Keratinocyte (primary cell): ENCODE measurements around the gene SLC8A1. TPM values are rescaled to one million over a fixed set of nuclear protein-coding genes. Genes with fewer than 3 reads are reported as not detected.

Source experiments
- DNase-seq: peaks from one replicate; pipeline ENCODE4 v3.0.0-alpha.2; 2011; ENCODE audit warnings: low read depth, missing footprints, low spot score
- FAIRE-seq: peaks from 2 replicates; lab custom pipeline; 2011; peaks lifted over from hg19 to GRCh38; lab: Jason Lieb, UNC
- H2AFZ ChIP-seq: 2 replicates; pipeline ENCODE4 v1.6.0; 2012; ENCODE audit warnings: low read length, control low read depth, inconsistent platforms; ENCODE audit not compliant: control insufficient read depth
- H3K27ac ChIP-seq: 2 replicates; pipeline ENCODE4 v1.5.1; 2011; ENCODE audit warnings: low read length; ENCODE audit not compliant: control insufficient read depth, insufficient read depth
- H3K27me3 ChIP-seq: 3 replicates; pipeline ENCODE4 v1.6.0; 2011; ENCODE audit warnings: low read length; ENCODE audit not compliant: control insufficient read depth, insufficient read depth; ENCODE audit errors: extremely low read depth
- H3K36me3 ChIP-seq, 2 experiments: 2 replicates in 1 of 2; 3 replicates in 1 of 2; pipeline ENCODE4 v1.5.1; 2011; ENCODE audit warnings: low read length in 2 of 2, mild to moderate bottlenecking in 1 of 2; ENCODE audit not compliant: control insufficient read depth in 2 of 2, insufficient read depth in 2 of 2; ENCODE audit errors: extremely low read depth in 1 of 2
- H3K4me1 ChIP-seq: 3 replicates; pipeline ENCODE4 v1.5.1; 2011; ENCODE audit warnings: low read length; ENCODE audit not compliant: control insufficient read depth, insufficient read depth; ENCODE audit errors: extremely low read depth
- H3K4me2 ChIP-seq: 3 replicates; pipeline ENCODE4 v1.6.0; 2011; ENCODE audit warnings: low read depth, low read length; ENCODE audit not compliant: control insufficient read depth, insufficient read depth; ENCODE audit errors: extremely low read depth
- H3K4me3 ChIP-seq, 3 experiments: fragments of 200-600 bp in 1 of 3; sonication (generic) in 1 of 3; 2 replicates in 2 of 3; 3 replicates in 1 of 3; pipeline ENCODE4 v1.5.1; 2011 to 2016; ENCODE audit warnings: low read length in 3 of 3, mild to moderate bottlenecking in 3 of 3, control low read depth in 2 of 3, inconsistent platforms in 1 of 3, low read depth in 1 of 3, mixed read lengths in 1 of 3, mixed run types in 1 of 3, moderate library complexity in 1 of 3; ENCODE audit not compliant: control insufficient read depth in 2 of 3, insufficient read depth in 2 of 3; ENCODE audit errors: extremely low read depth in 1 of 3
- H3K79me2 ChIP-seq: 2 replicates; pipeline ENCODE4 v1.6.0; 2012; ENCODE audit warnings: low read length; ENCODE audit not compliant: control insufficient read depth, insufficient read depth
- H3K9ac ChIP-seq: 3 replicates; pipeline ENCODE4 v1.6.0; 2011; ENCODE audit warnings: low read length; ENCODE audit not compliant: control insufficient read depth, insufficient read depth; ENCODE audit errors: extremely low read depth
- H3K9me1 ChIP-seq: 3 replicates; pipeline ENCODE4 v1.6.0; 2011; ENCODE audit warnings: low read length; ENCODE audit not compliant: control insufficient read depth, insufficient read depth; ENCODE audit errors: extremely low read depth
- H3K9me3 ChIP-seq: 2 replicates; pipeline ENCODE4 v1.5.1; 2012; ENCODE audit warnings: low read depth, low read length; ENCODE audit not compliant: control insufficient read depth
- H4K20me1 ChIP-seq: 3 replicates; pipeline ENCODE4 v1.6.0; 2011; ENCODE audit warnings: low read length; ENCODE audit not compliant: control insufficient read depth, insufficient read depth; ENCODE audit errors: extremely low read depth
- CTCF ChIP-seq, 3 experiments: IDR thresholded peaks in 1 of 3; conservative IDR thresholded peaks in 1 of 3; optimal IDR thresholded peaks in 1 of 3; 2 replicates in 2 of 3; 3 replicates in 1 of 3; pipeline versions ENCODE3 to v1.5.1; 2011; ENCODE audit warnings: low read length in 3 of 3, mild to moderate bottlenecking in 3 of 3, moderate library complexity in 2 of 3, control low read depth in 1 of 3, inconsistent platforms in 1 of 3; ENCODE audit not compliant: insufficient read depth in 2 of 3; ENCODE audit errors: extremely low read depth in 1 of 3
- EZH2 ChIP-seq: IDR thresholded peaks from one replicate; pipeline ENCODE4 v1.6.1; 2012; ENCODE audit warnings: inconsistent platforms, mild to moderate bottlenecking, low read length, moderate library complexity
- dilution Hi-C: fragments of 300-500 bp; cut with MboI; formaldehyde crosslinking; loops from one replicate; pipeline ENCODE4 v1.7.0; 2020; ENCODE audit warnings: low sequenced_read_pairs; ENCODE audit not compliant: extremely low pct_ligation_motif_present
- polyA plus RNA-seq, 5 experiments: library from polyadenylated mRNA; depleted of rRNA in 3 of 5; stranded (reverse) in 3 of 5; stranded (forward) in 1 of 5; unstranded in 1 of 5; fragments of >200 nt; gene quantifications; 1 replicate in 1 of 5; 2 replicates in 3 of 5; 3 replicates in 1 of 5; pipeline versions ENCODE4 v1.2.1 to v1.2.3, GENCODE V29; 2011 to 2012; ENCODE audit warnings: missing spikeins in 2 of 5, low read depth in 1 of 5, low replicate concordance in 1 of 5

The SLC8A1 gene
- polyA plus RNA-seq, 1 donor (not counting 4 experiments of a cell fraction or from before 2014, with no cell fraction given): 2.7 TPM

- Histone ChIP-seq H3K36me3 (no peaks in the 10 kb centered on the region), H3K27ac (peak overlapping the region; percentile 15), H3K27me3 (no peaks in the 10 kb centered on the region), H3K9me1 (no peaks in the 10 kb centered on the region), H3K4me3 (no peak overlapping the region), H4K20me1 (no peaks in the 10 kb centered on the region), H3K4me2 (peak overlapping the region; percentile 17), H3K9ac (no peak overlapping the region), H2AFZ (peak overlapping the region; percentile 38), H3K79me2 (no peaks in the 10 kb centered on the region), H3K9me3 (no peaks in the 10 kb centered on the region), H3K4me1 (peaks cover 25% of the 10 kb centered on the region)
- TF ChIP-seq EZH2 (no peak), CTCF (optimal IDR thresholded peaks at IDR 0.05 in 1 of 3, IDR thresholded peaks at IDR 0.05 in 1 of 3, conservative IDR thresholded peaks at IDR 0.05 in 1 of 3; ENCODE audit: extremely low read depth in 1 of 3, insufficient read depth in 2 of 3, low read length in 3 of 3) (no peak)
- DNase-seq (peak; percentile 66), FAIRE-seq (peak; percentile 98)
- dilution Hi-C loops: no loop called here
Observed at GRCh38 chr2:40281021-40281940, 170.6 kb downstream of the SLC8A1 start.

GRCh38 chr2:40279482-40279881, 172.4 kb downstream of the SLC8A1 start:
- Histone ChIP-seq H3K9me1 (no peaks in the 10 kb centered on the region), H2AFZ (no peak overlapping the region), H3K79me2 (no peaks in the 10 kb centered on the region), H3K27me3 (no peaks in the 10 kb centered on the region), H3K27ac (no peak overlapping the region), H3K4me2 (peak overlapping the region; percentile 64), H3K9ac (no peak overlapping the region), H3K4me3 (no peak overlapping the region), H3K4me1 (peaks cover 25% of the 10 kb centered on the region), H4K20me1 (no peaks in the 10 kb centered on the region), H3K9me3 (no peaks in the 10 kb centered on the region), H3K36me3 (no peaks in the 10 kb centered on the region)
- dilution Hi-C loops: no loop called here
- DNase-seq (no peak), FAIRE-seq (peak; percentile 34)
- TF ChIP-seq EZH2 (no peak), CTCF (optimal IDR thresholded peaks at IDR 0.05 in 1 of 3, IDR thresholded peaks at IDR 0.05 in 1 of 3, conservative IDR thresholded peaks at IDR 0.05 in 1 of 3; ENCODE audit: extremely low read depth in 1 of 3, insufficient read depth in 2 of 3, low read length in 3 of 3) (no peak)
